ENCODE results near the gene ARHGAP36. TPM values are rescaled to one million over a fixed set of nuclear protein-coding genes. Genes with fewer than 3 reads are reported as not detected.

ARHGAP36 gene
- total RNA-seq, 1 experiment from 2014 or later, result 0.37 TPM

DNA sequence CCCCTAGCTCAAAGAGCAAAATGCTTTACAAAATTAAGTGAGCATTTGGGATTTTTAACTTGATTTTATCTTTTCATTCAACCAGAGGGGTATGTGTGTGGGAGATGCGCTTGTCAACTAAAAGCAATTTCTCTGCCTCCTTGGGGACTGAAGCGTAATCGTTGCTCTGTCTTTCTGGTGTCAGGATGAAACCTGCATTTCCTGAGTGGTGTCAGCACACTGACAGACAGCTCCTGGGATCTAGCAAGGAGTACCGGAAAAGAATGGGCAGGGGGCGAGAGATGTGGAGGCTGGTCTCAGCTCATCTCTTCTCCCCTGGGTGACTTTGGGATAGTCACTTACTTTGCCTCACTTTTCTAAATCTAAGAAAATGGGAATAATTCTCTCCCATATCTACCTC lies 5.1 kb upstream of the ARHGAP36 start:
- Histone ChIP-seq H2AK5ac (ENCODE audit: insufficient read length, low read length) (no peak overlapping the region), H3K79me2 (ENCODE audit: insufficient read depth, low read length) (no peaks in the 10 kb centered on the region), H3K79me1 (ENCODE audit: insufficient read depth, low read depth, low read length, poor library complexity, severe bottlenecking) (no peaks in the 10 kb centered on the region), H3K14ac (ENCODE audit: insufficient read depth, low read length) (no peak overlapping the region), H3K27ac (ENCODE audit: insufficient read length, low read depth, low read length) (no peak overlapping the region), H2BK5ac (ENCODE audit: insufficient read length, low read length) (no peak overlapping the region), H2AFZ (ENCODE audit: low read length) (no peak overlapping the region), H2BK20ac (ENCODE audit: low read depth, low read length, poor library complexity, severe bottlenecking) (no peak overlapping the region), H2BK15ac (ENCODE audit: low read depth, low read length) (no peak overlapping the region), H4K91ac (ENCODE audit: insufficient read length, low read depth, low read length) (no peak overlapping the region), H4K20me1 (ENCODE audit: control insufficient read depth, insufficient read depth, insufficient read length) (no peaks in the 10 kb centered on the region), H3K27me3 (ENCODE audit: insufficient read depth, low read length) (peaks cover 15% of the 10 kb centered on the region; the same call in 1 of the 2 replicates), H3K9me3 (ENCODE audit: control insufficient read depth, low read depth, low read length) (no peaks in the 10 kb centered on the region), H2BK12ac (ENCODE audit: insufficient read length, low read depth, low read length) (no peak overlapping the region), H3K56ac (ENCODE audit: insufficient read length, low read depth, low read length) (no peak overlapping the region), H3K4ac (ENCODE audit: low read depth, low read length) (no peak overlapping the region), H3K18ac (ENCODE audit: insufficient read length, low read depth, low read length) (no peak overlapping the region), H3K9ac (ENCODE audit: extremely low read depth, insufficient read length, low read length) (no peak overlapping the region), H3K23ac (ENCODE audit: insufficient read length, low read depth, low read length) (no peak overlapping the region), H4K5ac (ENCODE audit: insufficient read length, low read depth, low read length) (no peak overlapping the region), H3K4me2 (ENCODE audit: insufficient read depth, insufficient read length, low read length) (no peak overlapping the region), H3K23me2 (ENCODE audit: insufficient read length, low read depth, low read length, poor library complexity, severe bottlenecking) (peaks cover 4% of the 10 kb centered on the region), H2BK120ac (ENCODE audit: low read depth, low read length, poor library complexity, severe bottlenecking) (no peak overlapping the region), H4K8ac (replicated peaks; ENCODE audit: insufficient read length, low read depth, low read length) (no peak overlapping the region), H3T11ph (ENCODE audit: low read length) (no peak overlapping the region), H3K4me1 (ENCODE audit: insufficient read depth, low read length) (peaks cover 5% of the 10 kb centered on the region; the same call in 1 of the 2 replicates)
- peaks cover 87% of the 10 kb centered on the region for H3K27me3 Mint-ChIP-seq (ENCODE audit: low read depth)
- WGBS (ENCODE audit: extremely low coverage, insufficient read length, low lambda C conversion rate), result no CpG with 5 or more reads among the region's 5 CpGs
- H3K9me3 Mint-ChIP-seq, result no peaks in the 10 kb centered on the region
- H3K27ac Mint-ChIP-seq, result no peak overlapping the region
- no peak for DNase-seq
- H3K4me3 Mint-ChIP-seq, result no peak overlapping the region
- peaks cover 11 to 13% of the 10 kb centered on the region in 2 experiments for H3K4me1 Mint-ChIP-seq
- TF ChIP-seq, protein P1, sequence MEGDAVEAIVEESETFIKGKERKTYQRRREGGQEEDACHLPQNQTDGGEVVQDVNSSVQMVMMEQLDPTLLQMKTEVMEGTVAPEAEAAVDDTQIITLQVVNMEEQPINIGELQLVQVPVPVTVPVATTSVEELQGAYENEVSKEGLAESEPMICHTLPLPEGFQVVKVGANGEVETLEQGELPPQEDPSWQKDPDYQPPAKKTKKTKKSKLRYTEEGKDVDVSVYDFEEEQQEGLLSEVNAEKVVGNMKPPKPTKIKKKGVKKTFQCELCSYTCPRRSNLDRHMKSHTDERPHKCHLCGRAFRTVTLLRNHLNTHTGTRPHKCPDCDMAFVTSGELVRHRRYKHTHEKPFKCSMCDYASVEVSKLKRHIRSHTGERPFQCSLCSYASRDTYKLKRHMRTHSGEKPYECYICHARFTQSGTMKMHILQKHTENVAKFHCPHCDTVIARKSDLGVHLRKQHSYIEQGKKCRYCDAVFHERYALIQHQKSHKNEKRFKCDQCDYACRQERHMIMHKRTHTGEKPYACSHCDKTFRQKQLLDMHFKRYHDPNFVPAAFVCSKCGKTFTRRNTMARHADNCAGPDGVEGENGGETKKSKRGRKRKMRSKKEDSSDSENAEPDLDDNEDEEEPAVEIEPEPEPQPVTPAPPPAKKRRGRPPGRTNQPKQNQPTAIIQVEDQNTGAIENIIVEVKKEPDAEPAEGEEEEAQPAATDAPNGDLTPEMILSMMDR (conservative IDR thresholded peaks at IDR 0.05), result no peak
- no peaks in the 10 kb centered on the region for H3K36me3 Mint-ChIP-seq (ENCODE audit: insufficient read depth in 1 of 3, low read depth in 3 of 3)
